Stimulated activated CD8-positive, alpha-beta memory T cell treated with anti-CD3 and anti-CD28 coated beads, Interleukin-15, amount 100 ng/mL, for 4 hours (primary cell): ENCODE data around the gene GCHFR.
A peak's percentile ranks its signal among the peaks of the same experiment; 100 is the strongest.

Experiments
- DNase-seq, 2 donors: peaks; one replicate each; pipeline ENCODE4 v3.0.0-alpha.2; 2020; ENCODE audit warnings: low read depth in 2 of 2

GCHFR gene

GRCh38 chr15:40763801-40764628 lies at the start of gene GCHFR:
TSS of gene GCHFR (plus strand) at chr15:40764068. CDS start at chr15:40764181, 113 bp downstream.
- peak in 1 of 2 donors; percentile 43 for DNase-seq

DNA sequence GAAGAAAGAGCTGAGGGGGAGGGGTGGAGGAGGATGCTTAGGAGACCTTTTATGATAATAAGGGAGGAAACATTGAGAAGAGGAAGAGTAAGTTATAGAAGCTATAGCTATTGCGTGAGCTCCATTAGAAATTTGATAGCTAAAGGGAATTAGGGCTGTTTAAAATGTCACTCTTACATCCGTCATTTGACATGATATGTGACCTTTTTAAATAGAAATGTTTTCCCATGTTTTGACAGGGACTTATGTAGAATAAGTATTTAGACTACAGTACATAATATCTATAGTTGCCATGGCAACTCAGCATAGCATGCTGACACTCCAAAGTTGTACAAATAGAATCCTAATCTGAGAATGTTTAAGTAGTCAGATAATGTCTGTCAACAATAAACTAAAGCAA lies 49.7 kb upstream of the GCHFR start:
- DNase-seq = no peak

DNA sequence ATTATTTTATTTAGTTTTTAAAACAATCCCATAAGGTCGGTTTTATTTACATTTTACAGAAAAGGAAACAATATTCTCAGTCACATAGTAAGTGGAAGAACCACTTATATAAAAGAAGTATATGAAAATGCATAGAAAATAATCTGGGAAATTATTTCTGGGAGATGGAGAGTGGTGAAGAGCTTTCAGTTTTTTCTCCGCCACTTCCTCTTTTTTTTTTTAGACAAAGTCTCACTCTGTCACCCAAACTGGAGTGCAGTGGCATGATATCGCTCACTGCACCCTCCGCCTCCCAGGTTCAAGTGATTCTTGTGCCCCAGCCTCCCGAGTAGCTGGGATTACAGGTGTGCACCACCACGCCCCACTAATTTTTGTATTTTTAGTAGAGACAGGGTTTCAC lies 47.7 kb upstream of the GCHFR start:
- no peak for DNase-seq

DNA sequence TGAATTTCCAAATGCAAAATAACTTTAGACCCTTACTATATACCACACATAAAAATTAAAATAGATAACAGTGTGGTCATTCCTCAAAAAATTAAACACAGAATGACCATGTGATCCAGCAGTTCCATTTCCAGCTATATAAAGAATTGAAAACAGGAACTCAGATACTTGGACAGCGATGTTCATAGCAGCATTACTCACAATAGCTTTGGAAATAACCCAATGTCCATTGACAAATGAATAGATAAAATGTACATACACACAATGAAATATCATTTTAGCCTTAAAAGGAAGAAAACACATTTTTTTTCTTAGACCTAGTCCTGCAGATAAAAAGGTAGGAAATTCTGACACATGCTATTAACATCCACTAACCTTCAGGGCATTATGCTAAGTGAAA lies 42.2 kb upstream of the GCHFR start:
- DNase-seq = no peak

GRCh38 chr15:40722354-40722753 lies 41.5 kb upstream of the GCHFR start:
- no peak for DNase-seq

DNA sequence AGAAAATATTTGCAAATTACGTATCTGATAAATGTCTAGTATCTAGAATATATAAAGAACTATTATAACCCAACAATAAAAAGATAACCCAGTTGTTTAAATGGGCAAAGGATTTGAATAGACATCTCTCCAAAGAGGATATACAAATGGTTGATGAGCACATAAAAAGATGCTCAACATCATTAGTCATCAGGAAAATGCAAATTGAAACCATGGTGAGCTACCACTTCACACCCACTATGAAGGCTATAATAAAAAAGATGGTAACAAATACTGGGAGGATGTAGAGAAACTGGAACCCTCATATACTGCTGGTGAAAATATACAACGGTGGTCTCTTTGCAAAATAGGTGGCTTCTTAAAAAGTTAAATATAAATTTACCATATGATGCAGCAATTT lies 40.9 kb upstream of the GCHFR start:
- no peak for DNase-seq

DNA sequence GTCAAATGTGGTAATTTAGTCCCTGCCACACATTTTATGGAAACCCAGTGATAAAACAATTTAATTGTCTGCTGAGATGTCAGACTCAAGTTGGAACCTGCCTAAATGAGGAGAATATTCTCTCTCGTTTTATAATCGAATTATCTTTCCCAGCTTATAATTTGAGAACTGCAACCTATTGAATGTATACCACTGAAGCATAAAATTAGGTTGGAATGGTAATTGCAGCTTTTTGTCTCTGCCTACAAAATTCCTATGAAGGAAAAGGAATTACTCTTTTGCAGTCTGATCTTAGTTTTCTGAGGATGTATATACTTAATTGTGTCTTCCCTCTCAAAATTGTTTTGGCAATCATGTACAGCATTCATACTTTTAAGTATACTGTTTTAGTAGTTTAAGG lies 39.9 kb upstream of the GCHFR start:
- DNase-seq = no peak

DNA sequence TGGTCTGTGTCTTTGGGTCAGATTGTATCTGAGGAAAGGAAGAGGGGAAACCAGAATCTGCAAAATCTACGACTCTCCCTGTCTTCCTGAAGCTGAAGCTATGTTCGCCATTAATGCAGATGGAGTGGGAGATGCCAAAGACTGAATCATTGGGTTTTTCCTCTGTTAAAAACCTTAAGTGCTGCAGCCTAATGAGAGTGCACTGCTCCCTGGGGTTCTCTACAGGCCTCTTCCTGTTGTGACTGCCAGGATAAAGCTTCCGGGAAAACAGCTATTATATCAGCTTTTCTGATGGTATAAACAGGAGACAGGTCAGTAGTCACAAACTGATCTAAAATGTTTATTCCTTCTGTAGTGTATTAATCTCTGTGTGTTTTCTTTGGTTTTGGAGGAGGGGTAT lies 32.8 kb upstream of the GCHFR start:
- no peak for DNase-seq

GRCh38 chr15:40736575-40736974 lies 27.3 kb upstream of the GCHFR start:
- no peak for DNase-seq

- no peak for DNase-seq
Observed at GRCh38 chr15:40737048-40737447, 26.8 kb upstream of the GCHFR start.

- DNase-seq = no peak
Observed at GRCh38 chr15:40739047-40739446, 24.8 kb upstream of the GCHFR start.

GRCh38 chr15:40739854-40740253 lies 24.0 kb upstream of the GCHFR start:
- no peak for DNase-seq

DNA sequence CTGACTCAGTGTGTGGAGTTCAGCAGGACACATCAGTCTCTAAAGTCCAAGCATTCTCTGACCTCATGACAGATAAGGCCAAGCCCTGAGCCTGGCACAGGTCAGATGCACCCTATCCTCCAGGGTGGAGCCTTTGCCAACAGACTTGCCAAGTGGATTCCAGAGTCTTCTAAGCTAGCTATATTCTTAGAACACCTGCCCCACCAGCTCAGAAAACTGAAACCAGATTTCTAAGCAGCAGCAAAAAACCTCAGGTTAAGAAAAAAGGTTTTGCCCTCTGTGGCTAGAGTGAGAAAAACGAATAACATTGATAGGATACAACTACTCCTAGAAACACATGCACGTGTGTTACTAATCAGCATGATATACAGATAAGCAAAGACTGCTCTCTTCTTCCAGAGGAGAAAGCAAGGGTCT lies 20.4 kb upstream of the GCHFR start:
- no peak for DNase-seq

DNA sequence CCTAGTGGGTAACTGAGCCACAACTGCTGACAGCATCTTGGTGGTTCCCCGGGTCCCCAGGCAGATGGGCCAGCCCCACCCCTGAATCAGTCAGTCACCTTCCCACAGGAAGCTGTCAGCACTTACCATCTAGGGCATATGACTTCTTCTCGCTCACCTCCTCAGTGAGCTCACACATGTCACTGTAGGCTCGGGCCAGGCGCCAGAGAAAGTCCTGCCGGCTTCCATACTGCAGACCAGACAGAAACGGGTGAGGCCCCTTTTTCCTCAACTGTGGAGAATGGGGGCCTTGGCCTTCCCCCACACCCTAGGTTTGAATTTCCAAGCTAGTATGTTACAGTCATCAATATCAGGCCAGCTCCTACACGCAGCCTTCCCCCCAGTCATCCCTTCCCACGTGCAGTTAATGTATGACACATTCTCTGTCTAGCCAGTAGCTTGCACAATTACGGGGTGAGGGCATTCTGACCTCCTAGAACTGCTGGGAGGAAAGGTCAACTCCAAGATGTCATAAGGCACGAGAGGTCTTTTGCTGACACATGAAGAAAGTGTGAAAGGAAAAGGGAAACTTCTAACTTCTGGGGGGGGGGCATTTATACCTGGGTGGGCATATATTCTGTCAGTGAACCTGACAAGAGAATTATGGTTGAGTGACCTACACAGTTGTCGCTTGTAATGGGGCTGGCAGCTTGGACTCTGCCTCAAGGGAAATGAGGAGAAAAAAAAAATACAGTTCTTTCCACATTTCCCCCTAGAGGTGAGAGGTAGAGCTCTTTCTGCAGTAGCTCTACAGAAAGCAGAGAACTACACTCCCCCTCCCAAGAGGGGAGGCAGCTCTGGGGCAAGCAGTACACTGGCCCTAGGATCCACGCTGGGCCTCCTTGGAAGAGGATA lies 19.7 kb upstream of the GCHFR start:
- peak; percentile 43 to 50 for DNase-seq

DNA sequence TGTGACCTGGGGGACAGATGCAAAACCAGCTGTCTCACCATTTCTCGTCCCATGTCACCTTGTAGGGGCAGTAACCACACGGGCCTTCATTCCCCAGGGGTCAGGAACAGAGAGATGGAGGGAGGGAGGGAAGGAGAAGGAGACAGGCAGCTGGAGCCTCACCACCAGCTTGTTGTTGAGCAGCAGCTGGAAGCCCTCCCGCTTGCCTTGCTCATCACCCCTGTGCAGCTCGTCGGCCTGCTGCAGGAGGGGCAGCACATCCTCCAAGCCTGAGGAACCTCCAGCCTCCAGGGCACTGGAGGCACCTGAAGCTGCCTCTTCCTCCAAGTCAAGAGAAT lies 19.1 kb upstream of the GCHFR start:
- DNase-seq = no peak

- DNase-seq = no peak
Observed at GRCh38 chr15:40746916-40747418, 16.9 kb upstream of the GCHFR start.

DNA sequence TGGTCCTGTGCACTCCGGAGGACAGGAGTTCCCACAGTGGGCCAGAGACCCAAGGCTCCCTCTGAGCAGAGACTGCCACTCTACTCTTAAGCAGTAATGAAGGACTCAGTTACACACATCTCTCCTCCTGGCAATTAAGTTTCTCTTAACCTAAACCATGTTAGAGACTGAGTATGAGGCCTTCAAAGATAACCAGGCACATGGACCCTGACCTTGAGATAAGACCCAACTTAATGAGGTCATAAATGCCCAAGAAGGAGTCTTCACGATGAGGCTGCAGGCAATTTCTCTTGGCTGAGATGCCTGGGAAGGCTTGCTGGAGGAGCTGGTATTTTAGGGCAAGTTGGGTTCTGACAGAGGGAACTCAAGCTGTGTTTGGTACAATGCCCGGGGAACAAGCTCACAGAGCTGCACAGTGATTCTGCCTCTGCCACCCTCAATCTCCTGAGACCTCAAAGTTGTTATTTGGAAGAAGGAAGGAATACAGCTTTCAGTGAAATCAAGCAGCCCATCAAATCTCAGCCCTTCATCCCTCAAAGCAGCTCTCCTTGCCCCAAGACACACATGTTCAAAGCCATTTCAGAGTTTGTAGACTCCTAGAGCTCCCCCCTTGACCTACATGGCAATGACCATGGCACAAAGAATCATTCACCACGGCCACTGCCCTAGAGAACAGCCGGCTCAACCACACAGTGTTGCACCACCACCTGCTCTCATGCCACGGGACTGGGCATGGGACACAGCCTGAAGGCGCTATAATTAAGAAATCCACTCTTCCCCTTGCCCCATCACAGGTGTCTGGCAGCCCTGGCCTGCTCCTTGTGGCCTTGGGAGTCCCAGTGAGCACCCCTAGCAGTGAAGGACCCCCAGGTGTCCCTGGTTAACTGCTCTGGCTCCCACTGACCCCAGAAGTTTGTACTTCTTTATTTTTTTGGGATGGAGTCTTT lies 15.9 kb upstream of the GCHFR start:
- DNase-seq = no peak

GRCh38 chr15:40749151-40749630 lies 14.7 kb upstream of the GCHFR start:
- no peak for DNase-seq

GRCh38 chr15:40750885-40751284 lies 13.0 kb upstream of the GCHFR start:
- DNase-seq = no peak

DNA sequence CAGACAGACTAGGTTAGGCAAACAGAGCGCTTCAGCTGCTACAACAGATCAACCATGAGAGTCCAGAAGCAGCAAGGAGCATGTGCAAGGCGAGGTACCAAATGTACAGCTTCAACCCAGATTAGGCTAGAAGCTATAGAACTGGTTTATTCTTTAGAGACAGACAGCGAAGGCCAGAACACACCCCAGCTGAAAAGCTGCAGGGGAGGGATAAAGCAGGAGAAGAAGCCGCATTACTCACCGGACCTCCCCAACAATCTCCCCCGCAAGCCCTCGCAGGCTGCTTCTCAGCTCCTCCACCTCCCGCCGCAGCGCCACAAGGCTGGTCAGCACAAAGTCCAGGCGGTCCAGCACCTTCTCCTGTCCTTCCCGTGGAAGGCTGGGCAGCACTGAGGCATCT lies 12.1 kb upstream of the GCHFR start:
- DNase-seq = no peak

DNA sequence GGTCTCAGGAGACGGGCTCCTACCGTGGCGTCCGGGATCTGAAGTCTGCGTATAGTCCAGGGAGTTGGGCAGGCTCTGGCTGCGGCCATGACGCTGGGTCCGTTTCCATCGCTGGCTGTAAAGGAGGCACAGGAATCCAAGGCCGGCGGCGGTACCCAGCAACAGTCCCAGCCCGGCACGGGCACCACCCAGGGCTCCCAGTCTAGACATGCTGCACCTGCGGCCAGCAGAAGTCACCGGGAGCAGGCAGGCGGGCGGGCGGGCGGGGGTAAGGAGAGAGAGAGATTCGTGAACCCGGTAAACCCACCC lies 9.3 kb upstream of the GCHFR start:
- DNase-seq = no peak
